Muscle layer of duodenum (tissue), 2 donors: ENCODE data around the gene UTP25.

Source experiments
- H3K27ac ChIP-seq: one replicate; pipeline ENCODE4 v1.7.0; 2013; ENCODE audit warnings: mild to moderate bottlenecking, low read length
- H3K27me3 ChIP-seq: one replicate; pipeline ENCODE4 v1.7.0; 2013; ENCODE audit warnings: low read depth, mild to moderate bottlenecking, control low read depth, low read length
- H3K36me3 ChIP-seq, 2 donors: one replicate each; pipeline ENCODE4 v1.7.0; 2013; ENCODE audit warnings: low read length in 2 of 2, control low read depth in 1 of 2, mild to moderate bottlenecking in 1 of 2; ENCODE audit not compliant: insufficient read depth in 2 of 2, control insufficient read depth in 1 of 2
- H3K4me1 ChIP-seq, 2 donors: one replicate each; pipeline ENCODE4 v1.7.0; 2013; ENCODE audit warnings: low read length in 2 of 2, mild to moderate bottlenecking in 2 of 2, control low read depth in 1 of 2, moderate library complexity in 1 of 2; ENCODE audit not compliant: insufficient read depth in 2 of 2, control insufficient read depth in 1 of 2
- H3K4me3 ChIP-seq, 2 donors: one replicate each; pipeline ENCODE4 v1.7.0; 2013; ENCODE audit warnings: low read length in 2 of 2, low read depth in 1 of 2, mild to moderate bottlenecking in 1 of 2
- H3K9me3 ChIP-seq, 2 donors: one replicate each; pipeline ENCODE4 v1.7.0; 2013; ENCODE audit warnings: low read length in 2 of 2, control low read depth in 1 of 2, mild to moderate bottlenecking in 1 of 2; ENCODE audit not compliant: control insufficient read depth in 1 of 2
- donor health status: healthy.

Gene UTP25

GRCh38 chr1:209862391-209863356, 34.9 kb downstream of the UTP25 start:
- H3K27ac ChIP-seq: no peak overlapping the region
- H3K27me3 ChIP-seq: no peaks in the 10 kb centered on the region
- H3K4me1 ChIP-seq: no peaks in the 10 kb centered on the region
- H3K9me3 ChIP-seq: peaks cover 0 to 3% of the 10 kb centered on the region in 2 donors
- no peaks in the 10 kb centered on the region for H3K36me3 ChIP-seq
- H3K4me3 ChIP-seq: no peak overlapping the region

- peaks cover 0 to 5% of the 10 kb centered on the region in 2 donors for H3K9me3 ChIP-seq
- no peak overlapping the region for H3K27ac ChIP-seq
- no peaks in the 10 kb centered on the region for H3K36me3 ChIP-seq
- no peak overlapping the region for H3K4me3 ChIP-seq
- no peaks in the 10 kb centered on the region for H3K4me1 ChIP-seq
- no peaks in the 10 kb centered on the region for H3K27me3 ChIP-seq
Observed at GRCh38 chr1:209863766-209864485, 36.2 kb downstream of the UTP25 start.

- Histone ChIP-seq H3K36me3 (no peaks in the 10 kb centered on the region), H3K27me3 (no peaks in the 10 kb centered on the region), H3K9me3 (peaks cover 0 to 5% of the 10 kb centered on the region in 2 donors), H3K4me3 (no peak overlapping the region), H3K4me1 (no peaks in the 10 kb centered on the region), H3K27ac (no peak overlapping the region)
Observed at GRCh38 chr1:209866201-209866600, 38.4 kb downstream of the UTP25 start.

- H3K4me1 ChIP-seq: no peaks in the 10 kb centered on the region
- H3K27ac ChIP-seq: no peak overlapping the region
- no peaks in the 10 kb centered on the region for H3K36me3 ChIP-seq
- no peak overlapping the region for H3K4me3 ChIP-seq
- H3K27me3 ChIP-seq: no peaks in the 10 kb centered on the region
- peaks cover 0 to 5% of the 10 kb centered on the region in 2 donors for H3K9me3 ChIP-seq
Observed at GRCh38 chr1:209869291-209870149, 41.7 kb downstream of the UTP25 start.

- Histone ChIP-seq H3K36me3 (no peaks in the 10 kb centered on the region), H3K4me1 (no peaks in the 10 kb centered on the region), H3K27me3 (no peaks in the 10 kb centered on the region), H3K4me3 (no peak overlapping the region), H3K9me3 (peaks cover 0 to 5% of the 10 kb centered on the region in 2 donors), H3K27ac (no peak overlapping the region)
Observed at GRCh38 chr1:209870151-209870831, 42.5 kb downstream of the UTP25 start.

GRCh38 chr1:209871006-209871405, 43.2 kb downstream of the UTP25 start:
- Histone ChIP-seq H3K36me3 (no peaks in the 10 kb centered on the region), H3K9me3 (peaks cover 0 to 5% of the 10 kb centered on the region in 2 donors), H3K4me1 (no peaks in the 10 kb centered on the region), H3K4me3 (no peak overlapping the region), H3K27ac (no peak overlapping the region), H3K27me3 (no peaks in the 10 kb centered on the region)

GRCh38 chr1:209871430-209871829, 43.7 kb downstream of the UTP25 start:
- H3K4me1 ChIP-seq: no peaks in the 10 kb centered on the region

GRCh38 chr1:209873067-209873799, 45.5 kb downstream of the UTP25 start:
- no peak overlapping the region for H3K4me3 ChIP-seq
- no peaks in the 10 kb centered on the region for H3K27me3 ChIP-seq
- H3K27ac ChIP-seq: no peak overlapping the region

More at GRCh38 chr1:209871430-209871829, 43.7 kb downstream of the UTP25 start:
- Histone ChIP-seq H3K27me3 (no peaks in the 10 kb centered on the region), H3K27ac (no peak overlapping the region), H3K9me3 (peaks cover 0 to 5% of the 10 kb centered on the region in 2 donors), H3K4me3 (no peak overlapping the region), H3K36me3 (no peaks in the 10 kb centered on the region)

GRCh38 chr1:209875515-209875914, 47.7 kb downstream of the UTP25 start:
- Histone ChIP-seq H3K27me3 (no peaks in the 10 kb centered on the region), H3K4me3 (no peak overlapping the region), H3K4me1 (no peaks in the 10 kb centered on the region), H3K36me3 (no peaks in the 10 kb centered on the region), H3K9me3 (no peaks in the 10 kb centered on the region), H3K27ac (no peak overlapping the region)

More at GRCh38 chr1:209873067-209873799, 45.5 kb downstream of the UTP25 start:
- Histone ChIP-seq H3K4me1 (no peaks in the 10 kb centered on the region), H3K9me3 (no peaks in the 10 kb centered on the region), H3K36me3 (no peaks in the 10 kb centered on the region)
